Activated CD4-positive, alpha-beta T cell treated with anti-CD3 and anti-CD28 coated beads, Interleukin-2, amount 10 ng/mL, durations not matched to agents 24 days and 14 days (primary cell): ENCODE results near the gene RGS17. TPM values are rescaled to one million over a fixed set of nuclear protein-coding genes. Genes with fewer than 3 reads are reported as not detected.

Experiments used
- DNase-seq: peaks from one replicate; pipeline ENCODE4 v3.0.0; 2022
- H3K27ac Mint-ChIP-seq: one replicate; pipeline ENCODE4 v1.8.0; 2022; ENCODE audit warnings: mild to moderate bottlenecking, mixed read lengths
- H3K27me3 Mint-ChIP-seq: one replicate; pipeline ENCODE4 v1.8.0; 2022; ENCODE audit warnings: mixed read lengths
- H3K36me3 Mint-ChIP-seq: one replicate; pipeline ENCODE4 v1.8.0; 2022; ENCODE audit warnings: low read depth, mild to moderate bottlenecking, mixed read lengths
- H3K4me1 Mint-ChIP-seq: one replicate; pipeline ENCODE4 v1.8.0; 2021; ENCODE audit warnings: mixed read lengths
- H3K4me3 Mint-ChIP-seq: one replicate; pipeline ENCODE4 v1.8.0; 2022; ENCODE audit warnings: mild to moderate bottlenecking, moderate library complexity, mixed read lengths
- H3K9me3 Mint-ChIP-seq: one replicate; pipeline ENCODE4 v1.8.0; 2021; ENCODE audit warnings: mixed read lengths
- intact Hi-C: fragments of 100-400 bp; cut with micrococcal nuclease; formaldehyde crosslinking; loops from one replicate; pipeline ENCODE4 v1.15.1; 2023
- total RNA-seq: library from RNA; stranded (reverse); gene quantifications from 2 replicates; pipeline ENCODE4 v1.2.3, GENCODE V29; 2022

The RGS17 gene
- total RNA-seq, 1 donor from 2014 or later: not detected

- H3K9me3 Mint-ChIP-seq: no peaks in the 10 kb centered on the region
- H3K27me3 Mint-ChIP-seq: no peaks in the 10 kb centered on the region
- H3K36me3 Mint-ChIP-seq: no peaks in the 10 kb centered on the region
- no peak for DNase-seq
- H3K4me1 Mint-ChIP-seq: no peaks in the 10 kb centered on the region
- no peak overlapping the region for H3K4me3 Mint-ChIP-seq
- no peak overlapping the region for H3K27ac Mint-ChIP-seq
- intact Hi-C loops: no loop called here
Measured at GRCh38 chr6:153106021-153106420, 25.1 kb downstream of the RGS17 start.

- H3K4me3 Mint-ChIP-seq: no peak overlapping the region
- H3K36me3 Mint-ChIP-seq: no peaks in the 10 kb centered on the region
- DNase-seq: no peak
- H3K4me1 Mint-ChIP-seq: no peaks in the 10 kb centered on the region
- no peaks in the 10 kb centered on the region for H3K9me3 Mint-ChIP-seq
- H3K27ac Mint-ChIP-seq: no peak overlapping the region
- H3K27me3 Mint-ChIP-seq: no peaks in the 10 kb centered on the region
- intact Hi-C loops: no loop called here
Measured at GRCh38 chr6:153104220-153104619, 26.9 kb downstream of the RGS17 start.

- Mint-ChIP-seq H3K9me3 (no peaks in the 10 kb centered on the region), H3K4me3 (no peak overlapping the region), H3K4me1 (no peaks in the 10 kb centered on the region), H3K27ac (no peak overlapping the region), H3K36me3 (no peaks in the 10 kb centered on the region), H3K27me3 (no peaks in the 10 kb centered on the region)
- intact Hi-C loops: no loop called here
- no peak for DNase-seq
Measured at GRCh38 chr6:153103319-153103655, 27.8 kb downstream of the RGS17 start.

- Mint-ChIP-seq H3K9me3 (no peaks in the 10 kb centered on the region), H3K4me3 (no peak overlapping the region), H3K4me1 (no peaks in the 10 kb centered on the region), H3K27me3 (no peaks in the 10 kb centered on the region), H3K36me3 (no peaks in the 10 kb centered on the region), H3K27ac (no peak overlapping the region)
- intact Hi-C loops: no loop called here
- no peak for DNase-seq
Measured at GRCh38 chr6:153102605-153103318, 28.3 kb downstream of the RGS17 start.

- intact Hi-C loops: no loop called here
- Mint-ChIP-seq H3K4me3 (no peak overlapping the region), H3K27ac (no peak overlapping the region), H3K27me3 (no peaks in the 10 kb centered on the region), H3K9me3 (no peaks in the 10 kb centered on the region), H3K4me1 (no peaks in the 10 kb centered on the region), H3K36me3 (no peaks in the 10 kb centered on the region)
- no peak for DNase-seq
Measured at GRCh38 chr6:153101461-153101860, 29.6 kb downstream of the RGS17 start.

GRCh38 chr6:153099636-153100035 lies 31.4 kb downstream of the RGS17 start:
- intact Hi-C loops: no loop called here
- H3K36me3 Mint-ChIP-seq: no peaks in the 10 kb centered on the region

GRCh38 chr6:153096792-153097191 lies 34.3 kb downstream of the RGS17 start:
- Mint-ChIP-seq H3K27me3 (peaks cover 3% of the 10 kb centered on the region), H3K27ac (no peak overlapping the region), H3K9me3 (no peaks in the 10 kb centered on the region), H3K4me3 (no peak overlapping the region), H3K4me1 (no peaks in the 10 kb centered on the region), H3K36me3 (no peaks in the 10 kb centered on the region)
- DNase-seq: no peak
- intact Hi-C loops: no loop called here

More at GRCh38 chr6:153099636-153100035, 31.4 kb downstream of the RGS17 start:
- Mint-ChIP-seq H3K9me3 (no peaks in the 10 kb centered on the region), H3K4me1 (no peaks in the 10 kb centered on the region), H3K27me3 (peaks cover 3% of the 10 kb centered on the region), H3K27ac (no peak overlapping the region), H3K4me3 (no peak overlapping the region)
- no peak for DNase-seq

- Mint-ChIP-seq H3K4me3 (no peak overlapping the region), H3K4me1 (no peaks in the 10 kb centered on the region), H3K9me3 (no peaks in the 10 kb centered on the region), H3K27me3 (peaks cover 3% of the 10 kb centered on the region), H3K27ac (no peak overlapping the region), H3K36me3 (no peaks in the 10 kb centered on the region)
- DNase-seq: no peak
- intact Hi-C loops: no loop called here
Measured at GRCh38 chr6:153096031-153096430, 35.1 kb downstream of the RGS17 start.

- Mint-ChIP-seq H3K36me3 (no peaks in the 10 kb centered on the region), H3K27me3 (peaks cover 4% of the 10 kb centered on the region), H3K4me3 (no peak overlapping the region), H3K9me3 (no peaks in the 10 kb centered on the region), H3K27ac (no peak overlapping the region), H3K4me1 (no peaks in the 10 kb centered on the region)
- intact Hi-C loops: no loop called here
- no peak for DNase-seq
Measured at GRCh38 chr6:153092082-153093013, 38.7 kb downstream of the RGS17 start.

GRCh38 chr6:153090241-153090930 lies 40.7 kb downstream of the RGS17 start:
- H3K4me1 Mint-ChIP-seq: no peaks in the 10 kb centered on the region
- peaks cover 1% of the 10 kb centered on the region for H3K27me3 Mint-ChIP-seq
- no peak overlapping the region for H3K27ac Mint-ChIP-seq
- intact Hi-C loops: no loop called here
- H3K9me3 Mint-ChIP-seq: no peaks in the 10 kb centered on the region
- no peak overlapping the region for H3K4me3 Mint-ChIP-seq
- H3K36me3 Mint-ChIP-seq: no peaks in the 10 kb centered on the region
- DNase-seq: no peak

- Mint-ChIP-seq H3K36me3 (no peaks in the 10 kb centered on the region), H3K9me3 (no peaks in the 10 kb centered on the region), H3K4me3 (no peak overlapping the region), H3K27me3 (peaks cover 1% of the 10 kb centered on the region), H3K27ac (no peak overlapping the region), H3K4me1 (no peaks in the 10 kb centered on the region)
- intact Hi-C loops: no loop called here
- DNase-seq: no peak
Measured at GRCh38 chr6:153088796-153089195, 42.3 kb downstream of the RGS17 start.

- peaks cover 1% of the 10 kb centered on the region for H3K27me3 Mint-ChIP-seq
- no peak overlapping the region for H3K4me3 Mint-ChIP-seq
- no peaks in the 10 kb centered on the region for H3K36me3 Mint-ChIP-seq
- DNase-seq: no peak
- intact Hi-C loops: no loop called here
- H3K4me1 Mint-ChIP-seq: no peaks in the 10 kb centered on the region
- H3K9me3 Mint-ChIP-seq: no peaks in the 10 kb centered on the region
- H3K27ac Mint-ChIP-seq: no peak overlapping the region
Measured at GRCh38 chr6:153087436-153087835, 43.6 kb downstream of the RGS17 start.

- H3K4me1 Mint-ChIP-seq: no peaks in the 10 kb centered on the region
- H3K27me3 Mint-ChIP-seq: peaks cover 1% of the 10 kb centered on the region
- no peaks in the 10 kb centered on the region for H3K9me3 Mint-ChIP-seq
- no peak overlapping the region for H3K4me3 Mint-ChIP-seq
- DNase-seq: no peak
- no peak overlapping the region for H3K27ac Mint-ChIP-seq
- H3K36me3 Mint-ChIP-seq: no peaks in the 10 kb centered on the region
- intact Hi-C loops: no loop called here
Measured at GRCh38 chr6:153086225-153086990, 44.7 kb downstream of the RGS17 start.
